T1000 (cell line): Measurements from ENCODE around the gene PRKCZ.

ENCODE experiments used
- DNase-seq: peaks from one replicate; lab custom pipeline; 2025; ENCODE audit warnings: mixed read lengths; lab: John Stamatoyannopoulos, UW

The PRKCZ gene

DNA sequence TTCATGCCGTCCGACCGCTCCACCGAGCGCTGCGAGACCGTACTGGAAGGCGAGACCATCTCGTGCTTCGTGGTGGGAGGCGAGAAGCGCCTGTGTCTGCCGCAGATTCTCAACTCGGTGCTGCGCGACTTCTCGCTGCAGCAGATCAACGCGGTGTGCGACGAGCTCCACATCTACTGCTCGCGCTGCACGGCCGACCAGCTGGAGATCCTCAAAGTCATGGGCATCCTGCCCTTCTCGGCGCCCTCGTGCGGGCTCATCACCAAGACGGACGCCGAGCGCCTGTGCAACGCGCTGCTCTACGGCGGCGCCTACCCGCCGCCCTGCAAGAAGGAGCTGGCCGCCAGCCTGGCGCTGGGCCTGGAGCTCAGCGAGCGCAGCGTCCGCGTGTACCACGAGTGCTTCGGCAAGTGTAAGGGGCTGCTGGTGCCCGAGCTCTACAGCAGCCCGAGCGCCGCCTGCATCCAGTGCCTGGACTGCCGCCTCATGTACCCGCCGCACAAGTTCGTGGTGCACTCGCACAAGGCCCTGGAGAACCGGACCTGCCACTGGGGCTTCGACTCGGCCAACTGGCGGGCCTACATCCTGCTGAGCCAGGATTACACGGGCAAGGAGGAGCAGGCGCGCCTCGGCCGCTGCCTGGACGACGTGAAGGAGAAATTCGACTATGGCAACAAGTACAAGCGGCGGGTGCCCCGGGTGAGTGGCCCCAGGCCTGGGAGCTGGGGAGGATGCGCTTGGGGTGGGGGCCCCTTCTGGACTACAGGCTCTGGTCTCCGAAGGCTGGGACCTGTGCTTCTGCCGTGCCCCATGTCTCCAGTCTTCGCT, 179.0 kb downstream of the PRKCZ start:
- DNase-seq = peak; percentile 45

DNA sequence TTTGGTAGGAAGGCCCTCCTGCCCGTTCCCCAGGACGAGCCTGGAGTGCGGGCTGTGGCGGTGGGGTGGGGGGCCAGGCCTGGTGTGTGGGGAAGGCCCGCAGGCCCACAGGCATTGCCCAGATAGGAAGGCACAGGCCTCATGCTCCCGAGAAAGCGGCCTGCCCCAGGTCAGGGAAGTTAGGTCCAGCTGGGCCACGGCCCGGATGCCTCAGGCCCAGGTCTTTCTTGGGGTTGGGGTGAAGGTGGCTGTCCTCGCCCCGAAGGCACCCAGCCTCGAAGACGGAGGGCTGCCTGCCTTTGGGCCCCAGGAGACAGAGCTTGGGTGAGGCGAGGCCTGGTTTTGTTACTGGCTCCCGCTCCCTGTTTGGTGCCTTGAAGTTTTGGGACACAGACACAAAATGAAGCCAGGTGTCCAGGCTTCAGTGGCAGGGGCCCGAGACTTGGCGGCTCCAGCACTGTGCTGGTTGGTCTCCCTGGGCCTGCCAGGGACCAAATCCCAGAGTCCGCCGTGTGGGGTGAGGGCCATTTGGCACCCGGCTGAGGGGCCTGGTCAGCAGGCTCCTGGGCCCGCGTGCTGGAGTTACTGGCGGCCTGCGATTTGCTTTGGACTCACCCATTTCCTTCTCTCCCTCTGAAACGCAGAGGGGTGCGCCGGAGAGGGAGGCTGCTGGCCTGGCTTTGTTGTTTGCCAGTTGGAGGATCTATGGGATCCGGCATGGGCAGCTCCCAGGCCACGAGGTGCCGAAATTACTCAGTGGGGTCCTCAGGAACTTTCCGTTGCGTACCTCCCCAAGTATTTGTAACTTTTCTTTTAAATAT, 179.9 kb downstream of the PRKCZ start:
- DNase-seq = no peak

- DNase-seq = no peak
These were observed 180.7 kb downstream of the PRKCZ start for GRCh38 chr1:2230781-2231531.

DNA sequence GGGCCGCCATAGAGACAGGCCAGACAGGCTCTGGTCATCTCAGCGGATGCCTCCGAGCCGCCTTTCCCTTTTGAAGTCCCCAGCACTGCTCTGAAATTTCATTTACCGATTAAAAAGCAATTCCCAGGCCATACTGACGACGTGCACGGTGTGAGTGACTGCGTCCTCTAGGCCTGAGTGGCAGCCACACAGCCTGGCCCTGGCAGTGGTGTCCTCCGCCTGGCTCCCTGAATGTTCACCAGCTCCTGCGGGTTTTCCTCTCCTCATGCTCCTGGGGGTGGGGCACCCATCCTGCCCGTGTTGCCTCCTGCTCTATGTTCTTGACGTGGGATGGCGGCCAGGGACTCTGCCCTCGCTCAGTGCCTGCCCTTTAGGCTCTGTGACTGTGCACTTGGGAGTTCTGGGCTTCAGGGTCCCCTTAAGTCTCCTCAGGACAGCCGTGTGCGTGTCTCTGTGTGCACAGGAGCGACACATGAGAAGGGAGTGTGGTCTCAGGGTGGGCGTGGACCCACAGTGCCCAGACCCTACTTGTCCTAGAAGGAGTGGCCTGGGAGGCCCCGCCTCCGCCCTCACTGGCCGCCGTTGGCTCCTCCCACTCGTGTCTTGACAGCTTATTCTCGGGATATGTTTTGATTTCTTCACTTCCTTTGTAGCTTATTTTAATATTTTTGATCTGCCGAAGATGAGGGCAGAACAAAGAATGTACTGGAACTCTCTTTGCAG, 181.5 kb downstream of the PRKCZ start:
- peak; percentile 53 for DNase-seq

- no peak for DNase-seq
These were observed 182.2 kb downstream of the PRKCZ start for GRCh38 chr1:2232255-2232915.

DNA sequence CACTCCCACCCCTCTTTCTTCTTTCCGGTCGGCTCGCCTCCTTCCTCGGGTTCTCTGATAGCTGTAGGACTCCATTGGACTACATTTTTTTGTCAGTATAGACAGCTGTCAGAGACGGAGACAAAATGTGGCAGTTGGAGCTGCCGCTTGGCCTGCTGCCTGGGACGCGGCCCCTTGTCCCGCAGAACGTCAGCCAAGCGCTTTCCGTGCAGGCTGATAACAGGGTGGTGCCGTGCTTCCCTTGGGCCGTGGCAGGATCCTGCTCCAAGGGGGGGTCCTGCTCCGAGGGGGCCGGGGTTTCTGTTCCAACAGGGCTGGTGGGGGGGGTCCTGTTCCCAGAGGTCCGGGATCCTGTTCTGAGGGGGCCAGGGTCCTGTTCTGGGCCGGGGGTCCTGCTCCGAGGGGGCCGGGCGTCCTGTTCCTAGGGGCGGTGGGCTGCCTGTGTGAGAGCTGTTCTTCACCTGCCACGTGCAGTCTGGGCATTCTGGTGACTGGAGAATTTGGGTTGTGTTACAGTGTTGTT, 182.8 kb downstream of the PRKCZ start:
- DNase-seq = no peak

DNA sequence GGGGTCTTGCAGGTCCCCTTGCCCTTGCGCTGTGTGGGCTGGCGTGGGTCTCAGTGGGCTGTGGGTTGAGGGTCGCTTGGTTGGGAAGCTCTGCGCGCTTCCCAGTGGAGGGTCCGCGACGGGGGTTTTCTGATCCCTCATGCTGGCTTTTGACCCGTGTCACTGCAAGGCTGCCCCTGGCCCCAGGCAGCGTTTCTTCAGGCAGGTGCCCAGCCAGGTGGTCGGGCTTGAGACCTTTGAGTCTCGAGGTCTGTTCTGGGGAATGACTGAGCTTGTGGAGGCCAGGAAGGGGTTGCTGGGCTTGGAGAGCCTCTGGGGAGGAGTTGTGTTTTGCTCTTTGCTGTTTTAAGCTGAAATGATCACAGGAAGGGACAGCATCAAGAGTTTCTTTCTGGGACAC, 183.3 kb downstream of the PRKCZ start:
- DNase-seq = no peak

- DNase-seq = peak; percentile 52
These were observed 184.0 kb downstream of the PRKCZ start for GRCh38 chr1:2233997-2234761.

DNA sequence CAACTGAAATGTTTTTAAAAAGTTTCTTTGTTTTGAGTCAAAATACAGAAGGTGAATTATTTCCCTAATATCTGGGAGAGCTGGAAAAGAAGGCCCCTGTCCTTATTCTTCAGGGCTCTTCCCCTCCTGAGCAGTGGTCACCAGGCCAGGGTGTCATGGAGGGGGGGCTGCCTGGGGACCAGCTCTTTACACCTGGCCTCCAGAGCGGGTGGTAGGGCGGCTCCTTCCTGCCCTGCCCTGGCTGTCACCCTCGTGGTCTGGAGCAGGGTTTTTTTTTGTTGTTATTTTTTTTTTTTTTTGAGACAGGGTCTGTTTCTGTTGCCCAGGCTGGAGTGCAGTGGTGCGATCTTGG, 184.5 kb downstream of the PRKCZ start:
- no peak for DNase-seq
